SKM-1 (cell line): Measurements from ENCODE around the gene MKNK1.

Experiments
- DNase-seq: peaks from one replicate; lab custom pipeline; 2025; ENCODE audit not compliant: unreplicated experiment; lab: John Stamatoyannopoulos, UW

The MKNK1 gene

DNA sequence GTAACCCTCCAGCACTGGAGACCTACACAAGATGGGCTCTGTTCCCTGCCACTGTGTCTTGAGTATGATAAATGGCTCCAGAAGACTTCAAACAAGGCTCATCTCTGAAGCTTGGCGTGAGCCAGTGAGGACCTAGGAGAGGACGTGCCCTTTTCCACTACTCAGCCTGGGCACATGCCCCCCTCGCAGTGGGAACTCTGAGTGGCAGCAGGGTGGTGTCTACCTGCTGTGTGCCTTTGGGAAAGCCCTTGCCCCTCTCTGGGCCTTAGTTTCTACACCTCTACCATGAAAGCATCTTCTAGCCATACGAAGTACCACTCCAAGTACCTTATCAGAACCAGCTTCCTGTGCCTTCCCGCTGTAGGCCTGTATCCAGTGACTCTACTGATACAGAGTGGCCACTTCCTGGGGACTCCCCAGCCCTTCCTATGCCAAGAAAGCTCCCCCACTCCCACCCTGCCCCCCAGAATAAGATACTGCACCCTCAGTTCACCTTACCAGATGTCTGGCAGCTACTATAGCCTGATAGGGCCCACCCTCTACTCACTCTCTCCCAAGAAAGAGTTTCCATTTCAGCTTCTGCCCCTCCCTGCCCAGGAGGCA, 15.7 kb upstream of the MKNK1 start:
- no peak for DNase-seq

DNA sequence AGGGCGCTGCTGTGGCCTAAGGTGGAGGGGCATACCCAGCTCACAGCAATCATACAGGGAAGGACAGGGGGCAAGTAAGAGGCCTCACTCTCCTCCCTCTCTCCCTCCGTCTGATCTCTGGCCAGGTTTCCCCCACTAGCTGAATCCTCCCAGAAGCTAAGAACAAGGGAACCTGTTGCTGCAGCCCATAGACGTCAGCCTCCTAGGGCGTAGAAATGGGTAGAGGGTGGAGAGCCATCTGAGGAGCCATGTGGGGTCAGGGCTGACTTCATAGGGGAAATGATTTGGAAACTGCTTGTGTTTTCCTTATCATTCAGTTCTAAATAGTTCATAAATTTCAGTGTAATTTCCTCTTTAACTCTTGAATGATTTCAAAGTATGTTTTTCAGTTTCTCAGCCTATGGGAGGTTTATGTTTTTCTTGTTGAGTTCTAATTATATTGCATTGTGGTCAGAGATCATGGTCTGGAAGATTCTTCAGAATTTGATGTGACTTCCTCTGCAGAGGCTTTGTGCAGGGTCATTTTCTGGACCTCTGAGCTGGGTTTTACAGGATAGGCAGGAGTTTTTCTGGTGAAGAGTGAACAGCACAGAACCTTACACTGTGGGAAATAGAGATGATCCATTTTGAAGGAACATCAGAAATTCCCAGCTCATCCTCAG, 14.8 kb upstream of the MKNK1 start:
- no peak for DNase-seq

DNA sequence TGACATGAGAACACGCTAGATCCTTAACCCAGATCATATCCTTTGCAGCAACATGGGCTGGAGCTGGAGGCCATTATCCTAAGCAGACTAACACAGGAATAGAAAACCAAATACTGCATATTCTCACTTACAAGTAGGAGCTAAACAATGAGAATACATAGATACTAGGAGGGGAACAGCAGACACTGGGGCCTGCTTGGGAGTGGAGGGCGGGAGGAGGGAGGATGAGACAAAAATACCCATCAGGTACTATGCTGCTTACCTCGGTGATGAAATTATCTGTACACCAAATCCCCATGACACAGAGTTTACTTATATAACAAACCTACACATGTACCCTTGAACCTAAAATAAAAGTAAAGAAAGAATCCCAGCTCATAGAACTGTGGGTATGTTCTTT, 13.8 kb upstream of the MKNK1 start:
- DNase-seq: no peak

DNA sequence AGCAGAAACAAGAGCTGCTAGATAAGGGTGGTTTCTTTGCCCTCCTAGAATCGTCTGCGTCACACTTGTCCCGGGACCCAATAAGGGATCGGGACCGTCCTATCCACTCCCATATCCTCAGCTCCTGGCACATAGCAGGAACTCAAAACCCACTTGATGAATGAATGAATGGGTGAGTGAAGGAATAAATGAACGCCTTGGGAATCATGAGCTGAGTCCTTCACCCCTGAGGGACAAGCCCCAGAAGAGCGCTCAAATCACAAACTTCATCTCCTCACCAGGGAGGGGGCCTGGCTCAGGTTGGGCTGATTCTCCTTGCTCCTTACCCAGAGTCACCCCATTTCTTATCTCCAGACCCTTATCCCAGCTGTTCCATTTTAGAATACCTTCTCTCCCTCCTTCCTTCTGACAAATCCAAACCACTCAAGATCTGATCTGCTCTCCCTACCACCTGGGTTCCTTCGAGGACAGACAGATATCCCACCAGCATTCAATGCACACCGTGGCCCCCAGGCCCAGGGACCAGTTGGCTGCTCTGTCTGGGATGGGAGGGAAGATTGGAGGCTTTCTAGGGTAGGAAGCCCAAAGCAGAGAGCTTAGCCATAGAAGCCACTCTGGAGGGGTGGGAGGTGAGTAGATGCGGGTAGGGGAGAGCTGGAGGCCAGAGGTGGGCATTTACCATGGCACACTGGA, 13.2 kb upstream of the MKNK1 start:
- DNase-seq: no peak

DNA sequence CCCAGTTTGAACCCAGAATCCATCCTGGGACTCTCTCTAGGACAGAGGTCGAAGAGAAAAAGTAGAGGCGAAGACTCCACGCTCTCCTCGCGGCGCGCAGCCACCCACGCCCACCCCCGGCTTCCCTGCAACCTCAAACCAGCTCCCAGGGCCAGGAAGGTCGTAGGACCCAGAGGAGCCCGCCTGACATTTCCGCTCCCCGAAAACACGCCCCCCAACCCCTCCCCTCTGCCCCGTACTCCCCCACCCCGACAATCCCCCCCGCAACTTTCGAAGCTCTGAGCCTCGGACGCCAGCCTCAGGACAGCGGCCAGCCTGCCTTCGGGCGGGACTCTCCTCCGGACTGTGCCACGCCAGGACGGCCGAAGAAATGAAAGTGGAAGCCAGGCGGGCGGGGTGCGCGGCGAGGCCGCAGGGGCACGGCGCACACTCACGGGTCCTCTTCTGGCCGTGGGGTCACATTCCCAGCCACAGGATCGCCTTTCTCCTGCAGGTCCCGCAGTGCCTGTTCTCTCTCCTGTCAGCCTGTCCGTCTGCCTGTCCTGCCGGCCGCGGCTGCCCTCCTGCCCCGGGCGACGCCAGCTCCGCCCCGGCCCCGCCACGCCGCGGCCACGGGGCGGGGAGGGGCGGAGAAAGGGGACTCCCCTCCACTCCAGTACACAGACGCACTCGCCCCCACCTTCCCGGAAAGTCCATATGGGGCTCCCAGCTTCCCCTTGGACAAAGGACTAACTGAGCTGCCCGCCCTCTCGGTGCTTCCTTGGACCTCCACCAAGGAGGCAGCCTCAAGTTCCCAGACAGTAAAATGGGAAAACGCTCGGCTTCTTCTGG, 12.4 kb upstream of the MKNK1 start, which contains the start of gene MOB3C:
MOB3C (minus strand) TSS at position 535 of the 831 bp plus-strand sequence. CDS start 3,490 bp downstream, outside the sequence.
- DNase-seq: no peak

DNA sequence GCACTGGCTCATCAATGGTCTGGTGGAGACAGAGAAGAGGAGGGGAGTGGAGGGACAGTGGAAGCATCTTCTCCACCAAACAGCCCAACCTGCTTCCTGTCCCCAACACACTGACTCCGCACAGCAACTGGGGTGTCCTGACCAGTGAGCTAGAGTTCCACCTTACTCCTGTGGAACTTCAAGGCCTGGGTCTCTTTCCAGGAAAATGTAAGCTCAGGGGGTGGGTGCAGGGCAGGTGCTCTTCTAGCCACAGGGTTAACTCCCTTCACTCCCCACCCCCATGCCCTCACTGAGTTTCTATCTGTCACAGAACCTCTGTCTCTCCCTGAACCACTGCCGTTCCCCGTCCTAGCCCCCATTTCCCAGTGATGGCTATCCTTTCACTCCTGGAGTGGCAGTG, 11.7 kb upstream of the MKNK1 start:
- no peak for DNase-seq

DNA sequence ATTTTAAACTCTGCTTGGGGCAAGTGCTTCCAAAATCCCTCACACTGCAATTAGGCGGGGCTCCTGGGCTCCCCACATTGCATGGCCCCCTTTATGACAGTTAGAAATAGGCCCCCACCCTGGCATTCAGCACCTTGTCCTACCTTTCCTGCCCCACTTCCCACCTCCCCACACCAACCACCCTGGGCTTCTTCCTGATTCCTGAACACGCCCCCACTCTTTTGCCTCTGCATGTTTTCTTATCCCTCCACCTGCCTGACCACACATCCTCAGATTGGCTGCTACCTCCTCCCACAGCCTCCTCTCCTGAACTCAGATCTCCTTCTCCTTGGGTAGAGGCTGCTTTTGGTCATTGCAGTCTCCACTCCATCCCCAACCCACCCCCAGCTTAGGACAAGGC, 11.0 kb upstream of the MKNK1 start:
- DNase-seq: no peak

DNA sequence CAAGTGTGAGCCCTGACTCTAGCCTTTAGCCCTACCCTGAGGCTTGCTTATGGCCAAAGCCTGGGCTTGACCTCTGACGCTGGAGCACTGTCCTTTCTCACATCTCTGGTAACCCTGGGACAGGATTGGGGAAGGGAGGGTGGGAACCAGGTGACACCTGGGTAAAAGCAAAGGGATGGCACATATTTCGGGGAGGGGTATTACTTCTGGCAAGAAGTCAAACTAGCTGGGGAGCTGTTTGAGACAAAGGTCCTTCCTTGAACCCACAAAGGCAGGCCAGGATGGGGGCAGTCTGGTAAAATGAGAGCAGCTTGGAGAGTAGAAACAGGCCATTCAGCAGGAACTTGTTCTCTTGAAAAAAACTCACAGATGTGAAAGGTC, 10.5 kb upstream of the MKNK1 start:
- DNase-seq: no peak

DNA sequence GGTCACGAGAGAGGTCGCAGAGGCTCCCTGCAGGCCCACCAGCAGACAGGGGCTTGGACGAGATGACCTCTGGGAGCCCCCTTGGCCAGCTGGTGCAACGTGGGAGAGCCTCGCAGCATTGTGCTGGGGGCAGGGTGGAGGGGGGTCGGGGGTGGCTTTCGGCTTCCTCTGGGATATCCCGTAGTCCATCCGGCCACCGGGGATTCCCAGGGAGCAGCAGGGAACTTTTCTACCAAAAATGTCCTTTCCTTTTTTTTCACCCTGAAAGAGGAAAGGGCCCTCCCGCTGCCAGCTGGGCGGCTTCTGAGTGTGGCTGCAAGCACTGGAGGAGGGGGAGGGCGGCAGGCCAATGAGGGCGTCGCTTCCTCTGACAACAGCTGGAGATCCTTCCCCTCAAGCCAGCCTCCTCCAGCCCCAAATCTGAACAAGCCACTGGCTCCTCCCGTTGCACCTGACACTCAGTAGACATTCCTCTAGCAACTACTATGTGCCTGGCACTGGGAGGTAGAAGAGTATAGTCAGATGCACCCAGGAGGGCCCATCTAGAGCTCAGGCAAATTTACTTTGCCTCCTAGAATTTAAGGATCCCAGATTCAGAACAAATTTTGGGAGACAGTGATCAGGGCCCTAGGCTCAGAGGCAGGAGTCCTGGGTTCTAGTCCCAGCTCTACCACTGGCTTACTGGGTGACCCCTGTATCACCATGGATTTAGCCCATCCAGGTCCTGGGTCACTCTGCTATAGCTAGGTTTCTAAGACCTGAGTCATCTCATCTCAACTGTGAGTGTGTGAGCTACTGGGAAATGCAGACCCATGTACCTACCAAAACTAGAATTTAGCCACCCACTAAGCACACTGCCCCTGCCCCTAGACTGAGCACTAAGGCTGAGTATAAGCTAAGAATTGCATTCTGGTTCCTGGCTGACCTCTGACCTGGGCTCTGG, 9.9 kb upstream of the MKNK1 start:
- DNase-seq: peak; percentile 16

DNA sequence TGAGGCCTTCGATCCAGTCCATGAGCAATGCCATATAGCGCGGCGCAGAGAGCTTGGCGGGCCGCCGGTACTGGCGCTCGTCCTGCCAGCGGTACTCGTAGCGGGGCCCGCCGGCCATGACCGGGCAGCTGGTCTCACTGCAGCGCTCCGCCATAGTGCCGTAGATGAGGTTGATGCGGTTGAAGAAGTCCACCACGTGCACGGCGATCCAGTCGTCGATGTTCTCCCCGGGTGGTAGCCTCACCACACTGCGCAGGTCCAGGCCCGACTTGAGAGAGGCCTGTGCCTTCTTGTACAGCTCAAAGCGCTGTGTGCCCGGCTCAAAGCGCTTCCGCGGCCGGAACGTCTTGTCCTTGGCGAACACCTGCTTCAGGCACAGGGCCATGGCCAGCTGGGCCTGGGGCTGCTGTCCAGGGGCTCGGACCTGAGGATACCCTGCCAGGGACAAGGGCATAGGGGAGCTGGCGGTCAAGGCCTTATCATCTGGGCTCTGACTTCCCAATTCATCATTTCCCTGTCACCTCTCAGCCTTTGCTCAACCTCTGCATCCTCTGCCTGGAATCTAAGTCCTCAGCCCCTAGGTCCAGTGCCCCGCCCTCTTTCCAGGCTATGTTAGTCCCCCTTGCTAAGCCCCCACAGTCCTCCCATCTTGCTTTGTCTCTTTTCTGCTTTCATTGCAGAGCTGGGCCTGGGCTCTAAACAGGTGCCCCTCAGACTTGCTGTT, 9.0 kb upstream of the MKNK1 start:
- no peak for DNase-seq

DNA sequence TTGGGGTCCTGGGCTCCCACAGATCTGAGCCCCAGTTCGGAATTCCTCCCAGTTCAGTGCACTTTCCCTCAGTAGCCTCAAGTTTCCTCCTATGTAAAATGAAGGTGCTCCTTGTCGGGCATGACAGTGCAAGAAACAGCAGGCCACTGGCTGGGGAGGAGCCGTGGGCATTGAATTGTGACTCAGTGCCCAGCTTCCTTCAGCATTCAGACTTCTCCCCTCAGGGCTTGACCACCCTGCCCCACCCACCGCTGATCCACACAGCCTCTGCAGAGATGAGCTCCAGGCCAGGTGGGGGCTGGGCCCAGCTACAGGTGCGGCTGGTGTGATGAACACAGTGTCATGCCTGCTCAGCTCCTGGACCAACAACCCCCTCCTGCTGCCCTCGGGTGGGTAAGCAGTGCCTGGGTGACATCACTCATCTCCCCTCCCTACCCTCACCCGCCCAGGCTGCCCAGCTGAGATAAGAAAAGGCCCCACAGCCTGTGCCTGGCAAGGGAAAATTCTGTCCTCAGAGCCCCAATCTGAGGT, 7.7 kb upstream of the MKNK1 start:
- no peak for DNase-seq

DNA sequence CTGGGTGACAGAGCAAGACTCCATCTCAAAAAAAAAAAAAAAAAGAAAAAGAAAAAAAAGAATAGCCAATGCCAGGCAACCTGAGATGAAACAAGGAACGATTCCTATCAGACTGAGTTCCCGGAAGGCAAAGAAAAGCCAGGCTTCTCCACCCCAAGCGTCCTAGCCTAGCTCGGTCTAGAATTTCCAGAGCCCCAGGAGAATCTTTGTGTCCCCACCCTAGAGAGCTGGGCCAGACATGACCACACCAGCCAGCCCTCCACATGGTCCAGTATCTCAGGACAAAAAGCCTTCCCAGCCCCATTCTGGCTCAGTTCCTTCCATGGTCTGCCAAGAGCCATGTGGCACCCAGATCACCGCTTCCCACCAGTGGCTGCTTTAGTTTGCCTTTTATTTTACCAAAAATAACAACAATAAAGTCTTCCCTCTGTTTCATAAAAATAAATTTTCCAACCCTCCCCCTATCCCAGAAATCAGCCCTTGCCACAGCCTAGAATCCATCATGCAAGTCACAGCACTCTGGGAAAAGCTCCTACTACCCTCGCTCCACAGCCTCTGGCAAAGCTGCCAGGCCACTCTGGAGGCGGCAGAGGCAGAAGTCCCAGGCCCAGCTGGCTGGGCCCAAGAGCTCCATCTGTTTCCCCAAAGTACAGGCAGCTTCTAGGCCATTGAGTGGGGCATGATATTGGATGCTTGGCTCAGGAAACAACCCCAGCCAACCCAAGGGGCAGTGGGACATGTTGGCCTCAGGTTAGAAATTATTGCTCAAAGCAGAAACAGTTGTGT, 3.5 kb upstream of the MKNK1 start:
- no peak for DNase-seq

DNA sequence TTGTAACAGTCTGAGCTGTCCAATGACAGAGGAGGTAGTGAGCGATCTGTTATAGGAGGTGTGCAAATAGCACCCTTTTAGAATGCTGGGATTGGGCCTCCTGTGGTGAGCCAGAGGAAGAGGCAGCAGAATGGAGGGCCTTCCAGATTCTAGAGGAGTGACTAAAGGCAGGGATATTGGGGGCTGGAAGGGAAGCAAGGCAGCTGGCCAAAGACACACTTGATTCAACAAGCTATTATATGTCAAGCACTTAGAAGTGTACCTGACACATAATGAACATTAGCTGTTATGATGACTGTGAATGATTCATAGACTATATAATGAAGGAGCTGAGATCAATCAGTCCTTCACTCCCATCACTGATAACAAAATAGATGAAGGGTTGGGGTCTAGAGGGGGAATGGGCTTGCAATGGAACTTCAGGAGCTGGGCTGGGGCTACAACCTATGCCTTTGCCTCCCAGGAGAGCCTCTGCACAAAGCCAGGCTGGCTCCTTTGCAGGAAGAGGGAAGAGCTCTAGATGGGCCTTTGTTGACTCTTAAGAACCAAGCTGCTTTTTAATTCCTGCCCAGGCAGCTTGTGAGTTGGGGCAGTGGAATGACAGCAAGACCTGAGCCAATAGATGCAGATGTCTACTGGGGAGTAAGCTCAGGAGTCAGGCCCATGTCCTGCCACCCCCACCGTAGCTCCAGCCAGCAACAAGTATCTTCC, 2.3 kb upstream of the MKNK1 start:
- DNase-seq: no peak

DNA sequence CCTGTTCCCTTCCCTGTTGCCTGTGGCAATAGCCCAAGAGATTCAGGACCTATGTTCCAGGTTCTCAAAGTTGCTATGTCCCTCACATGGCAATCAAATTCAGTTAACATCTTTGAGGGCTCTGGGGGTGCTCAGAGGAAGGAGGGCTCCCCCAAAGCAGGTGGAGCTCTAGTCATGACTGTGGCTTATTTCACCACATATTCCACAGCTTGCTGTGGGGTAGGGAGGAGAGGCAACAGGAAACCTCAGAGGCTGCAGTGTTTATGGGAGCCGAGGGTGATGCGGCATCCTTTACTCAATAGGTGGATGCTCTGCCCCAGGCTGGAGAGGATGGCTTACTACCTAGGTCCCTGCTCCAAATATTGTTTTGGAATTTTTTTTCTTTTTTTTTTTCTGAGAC, 1.2 kb upstream of the MKNK1 start:
- DNase-seq: no peak

DNA sequence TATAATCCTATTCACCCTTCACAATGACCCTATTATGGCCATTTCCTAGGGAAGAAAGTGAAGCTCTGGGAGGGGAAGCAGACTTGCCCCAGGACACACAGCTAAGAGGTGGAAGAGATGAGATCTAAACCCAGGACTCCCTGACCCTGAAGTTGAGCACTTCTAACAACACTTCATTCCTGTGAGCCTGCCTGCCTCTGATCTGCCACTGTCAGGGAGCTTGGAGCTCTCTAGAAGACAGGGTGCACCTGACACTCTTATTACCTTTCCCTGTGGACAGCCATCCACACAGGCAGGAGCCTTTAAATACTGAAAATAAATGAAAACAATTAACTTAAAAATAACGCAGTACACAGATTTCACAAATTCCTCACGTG, 599 bp downstream of the MKNK1 start:
- no peak for DNase-seq

DNA sequence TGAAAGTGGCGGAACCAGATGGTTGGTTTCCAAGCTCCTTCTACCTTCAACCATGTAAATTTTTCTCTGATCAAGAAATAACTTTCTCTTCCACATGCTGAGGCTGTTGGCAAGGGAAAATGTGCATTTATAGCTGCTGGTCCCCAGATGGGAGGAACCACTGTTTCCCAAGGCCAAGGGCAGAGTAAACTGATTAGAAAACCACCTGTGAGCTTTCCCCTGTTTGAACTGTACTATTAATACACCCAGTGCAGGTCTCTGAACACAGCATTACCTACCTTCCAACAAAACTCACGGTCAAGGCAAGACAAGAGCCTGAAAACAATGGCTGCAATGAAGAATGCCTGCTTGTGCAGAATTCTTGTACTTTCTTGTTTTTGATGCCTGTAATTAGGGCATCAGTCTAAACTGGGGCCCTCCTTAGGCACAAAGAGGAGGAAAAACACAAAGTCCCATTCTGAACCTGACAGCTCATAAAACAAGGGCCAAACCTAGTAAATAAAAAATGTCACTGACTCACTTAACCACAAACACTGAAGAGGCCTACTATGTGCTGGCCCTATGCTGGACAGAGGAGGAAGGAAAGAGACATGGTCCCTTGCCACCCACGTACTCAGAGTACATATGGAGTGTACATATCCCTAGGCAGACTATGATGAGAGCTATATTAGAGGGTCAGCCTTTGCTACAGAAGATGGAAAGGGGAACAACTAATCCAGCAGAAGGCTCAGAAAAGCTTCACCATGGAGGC, 2.6 kb downstream of the MKNK1 start:
- no peak for DNase-seq
